ENCODE measurements around the gene RABGGTA. TPM values are rescaled to one million over a fixed set of nuclear protein-coding genes. Genes with fewer than 3 reads are reported as not detected.

Gene RABGGTA
- total and polyA plus RNA-seq, 10 of the 15 experiments (the other 5 are each of a cell fraction or from before 2014, with no cell fraction given), result 19.1 to 75.6 (median 46.9) TPM

- no peak for TF ChIP-seq ATF3 (IDR thresholded peaks at IDR 0.05; ENCODE audit: borderline replicate concordance, extremely low read depth, low read depth, low read length)
Measured at GRCh38 chr14:24317141-24317928, 45.9 kb upstream of the RABGGTA start (continued).

GRCh38 chr14:24316597-24316950, 45.2 kb upstream of the RABGGTA start:
- FAIRE-seq (no peak), DNase-seq (ENCODE audit: low read depth, low spot score) (no peak), ATAC-seq (no peak)
- no peaks in the 10 kb centered on the region for H3K9me3 ChIP-seq (replicated peaks; ENCODE audit: control insufficient read depth, insufficient read depth, low read length)
- H3K27me3 ChIP-seq (replicated peaks in 1 of 2; ENCODE audit: control insufficient read depth in 2 of 2, insufficient read depth in 2 of 2, low read length in 1 of 2), result no peaks in the 10 kb centered on the region
- no peaks in the 10 kb centered on the region for H3K36me3 ChIP-seq (ENCODE audit: control insufficient read depth in 2 of 2, insufficient read depth in 2 of 2, low read length in 1 of 2)
- ChIA-PET POLR2A (no interaction called here), SMC1A (ENCODE audit: uncharacterized antibody, unreplicated experiment) (no interaction called here), CTCF (interaction anchor here (0.9 kb wide), 1 partner anchor 125 kb away, joined by 3 read pairs; no protein-coding TSS in a partner anchor), RAD21 (ENCODE audit: unreplicated experiment) (no interaction called here)
- H3K79me2 ChIP-seq (ENCODE audit: control insufficient read depth, insufficient read depth, low read length), result no peaks in the 10 kb centered on the region
- H2AFZ ChIP-seq (ENCODE audit: control insufficient read depth, low read depth, low read length), result no peak overlapping the region
- no peak overlapping the region for H3K4me2 ChIP-seq (ENCODE audit: control insufficient read depth, insufficient read depth)
- WGBS (ENCODE audit: insufficient coverage, insufficient replicate concordance, low lambda C conversion rate, missing lambda C conversion rate), result 97% methylated on average over 18 of the region's 18 CpGs
- H3K27ac ChIP-seq (ENCODE audit: control insufficient read depth, insufficient read depth), result no peak overlapping the region
- no TSS peak for BruUV-seq (replicated peaks)
- intact Hi-C loops (cut with micrococcal nuclease; ENCODE audit: unreplicated experiment), result no loop called here
- no peaks in the 10 kb centered on the region; the same call in 1 of the 2 replicates for H4K20me1 ChIP-seq (ENCODE audit: control insufficient read depth, insufficient read depth)
- in situ Hi-C loops (cut with MboI), result no loop called here
- peaks cover 17% of the 10 kb centered on the region for H3K4me1 ChIP-seq (ENCODE audit: control insufficient read depth, insufficient read depth, low read length)
- H3K4me3 ChIP-seq, result no peak overlapping the region
- H3K9ac ChIP-seq (ENCODE audit: control insufficient read depth, insufficient read depth, low read length), result no peak overlapping the region
- TF ChIP-seq POLR2AphosphoS2 (IDR thresholded peaks at IDR 0.05; ENCODE audit: low read depth, low read length), result no peak
- TF ChIP-seq ETV6 (conservative IDR thresholded peaks at IDR 0.05 in 1 of 2, IDR thresholded peaks at IDR 0.05 in 1 of 2; ENCODE audit: borderline replicate concordance in 1 of 2, low read depth in 1 of 2), result no peak
- TF ChIP-seq ZNF687 (IDR thresholded peaks at IDR 0.05), result no peak
- TF ChIP-seq HCFC1 (IDR thresholded peaks at IDR 0.05; ENCODE audit: low read length), result no peak
- TF ChIP-seq CBX3 (IDR thresholded peaks at IDR 0.05; ENCODE audit: borderline replicate concordance, low read depth), result no peak
- no peak for TF ChIP-seq CREM (IDR thresholded peaks at IDR 0.05; ENCODE audit: low read depth)
- TF ChIP-seq IRF4 (IDR thresholded peaks at IDR 0.05; ENCODE audit: low read depth, low read length), result no peak
- TF ChIP-seq SREBF1 (IDR thresholded peaks at IDR 0.05; ENCODE audit: low read length), result no peak
- no peak for TF ChIP-seq SMAD5 (IDR thresholded peaks at IDR 0.05; ENCODE audit: low read depth)
- TF ChIP-seq RFX5 (IDR thresholded peaks at IDR 0.05; ENCODE audit: low read depth, low read length), result no peak
- TF ChIP-seq RUNX3 (IDR thresholded peaks at IDR 0.05; ENCODE audit: low read length), result no peak
- no peak for TF ChIP-seq RELB (IDR thresholded peaks at IDR 0.05; ENCODE audit: low read depth)
- no peak for TF ChIP-seq PML (IDR thresholded peaks at IDR 0.05; ENCODE audit: low read length)
- TF ChIP-seq TCF12 (IDR thresholded peaks at IDR 0.05; ENCODE audit: low read depth, low read length), result no peak

Data from GM12878 (cell line).